ENCODE results near the gene ZNF780B. TPM values are rescaled to one million over a fixed set of nuclear protein-coding genes. Genes with fewer than 3 reads are reported as not detected.

ZNF780B gene
- total and polyA plus RNA-seq, 2 donors (not counting 3 experiments of a cell fraction or from before 2014, with no cell fraction given), result 2.6 to 13.5 TPM

GRCh38 chr19:39982883-39983282, 73.1 kb downstream of the ZNF780B start:
- no peak overlapping the region for H2AFZ ChIP-seq (ENCODE audit: low read depth, low read length)
- no peak overlapping the region for H3K9ac ChIP-seq (replicated peaks; ENCODE audit: extremely low read depth, insufficient read depth, low read length)
- H3K27ac ChIP-seq (ENCODE audit: insufficient read depth, low read depth, low read length), result no peak overlapping the region
- ChIA-PET POLR2A (no interaction called here), CTCF (no interaction called here)
- peaks cover 4% of the 10 kb centered on the region for H3K9me3 ChIP-seq (replicated peaks; ENCODE audit: control insufficient read depth, insufficient read depth, low read length)
- FAIRE-seq (no peak), DNase-seq (ENCODE audit: low read depth, low spot score) (no peak)
- no peaks in the 10 kb centered on the region for H3K4me1 ChIP-seq (ENCODE audit: control insufficient read depth, extremely low read depth, insufficient read depth, low read length)
- intact Hi-C loops (cut with micrococcal nuclease) (no loop called here), dilution Hi-C loops (cut with MboI; ENCODE audit: extremely low pct_ligation_motif_present, low sequenced_read_pairs) (no loop called here)
- TF ChIP-seq JUN (IDR thresholded peaks at IDR 0.05; ENCODE audit: borderline replicate concordance, insufficient read depth, insufficient read length, low read depth), result no peak
- no peak for TF ChIP-seq FOS (IDR thresholded peaks at IDR 0.05; ENCODE audit: borderline replicate concordance, insufficient read depth, low read length)
- TF ChIP-seq POLR2A (IDR thresholded peaks at IDR 0.05; ENCODE audit: low read depth, low read length), result no peak
- no peak for TF ChIP-seq GATA2 (IDR thresholded peaks at IDR 0.05; ENCODE audit: insufficient read depth, insufficient read length, low read depth, low read length)
- TF ChIP-seq POLR2AphosphoS5 (IDR thresholded peaks at IDR 0.05; ENCODE audit: insufficient read depth, low read depth, low read length), result no peak
- TF ChIP-seq MAX (IDR thresholded peaks at IDR 0.05; ENCODE audit: insufficient read depth, insufficient read length), result no peak
- no peak for TF ChIP-seq EZH2 (IDR thresholded peaks at IDR 0.05; ENCODE audit: borderline replicate concordance, low read depth, low read length, severe bottlenecking)
- TF ChIP-seq CTCF (IDR thresholded peaks at IDR 0.05; ENCODE audit: extremely low read depth in 1 of 2, insufficient read depth in 1 of 2, low read depth in 1 of 2, low read length in 2 of 2), result no peak
- no peak for TF ChIP-seq MYC (IDR thresholded peaks at IDR 0.05; ENCODE audit: low read depth, low read length)
- peaks cover 0 to 22% of the 10 kb centered on the region in 2 experiments for H3K36me3 ChIP-seq (ENCODE audit: control insufficient read depth in 2 of 2, extremely low read depth in 1 of 2, insufficient read depth in 2 of 2, low read length in 2 of 2)
- H3K27me3 ChIP-seq (ENCODE audit: control insufficient read depth in 2 of 2, insufficient read depth in 2 of 2, low read length in 2 of 2), result no peaks in the 10 kb centered on the region
- no peaks in the 10 kb centered on the region for H3K9me1 ChIP-seq (replicated peaks; ENCODE audit: control insufficient read depth, extremely low read depth, insufficient read depth, low read length)
- no peaks in the 10 kb centered on the region for H4K20me1 ChIP-seq (replicated peaks; ENCODE audit: control insufficient read depth, extremely low read depth, insufficient read depth, low read length)
- BruUV-seq (replicated peaks), result no TSS peak
- H3K4me3 ChIP-seq (replicated peaks in 1 of 3; ENCODE audit: insufficient read depth in 1 of 3, low read depth in 1 of 3, low read length in 3 of 3), result no peak overlapping the region
- peaks cover 5% of the 10 kb centered on the region for H3K79me2 ChIP-seq (ENCODE audit: control insufficient read depth, insufficient read depth, low read length)
- H3K4me2 ChIP-seq (ENCODE audit: insufficient read depth, low read length), result no peak overlapping the region

Other genes with a start within 250 kb of the ZNF780B start
- gene DYRK1B, start 222.1 kb downstream of the ZNF780B start, total RNA-seq, result 26.8 and 30.8 TPM in 2 replicates
- 17.7 and 19.0 TPM in 2 replicates for gene DYRK1B, start 222.1 kb downstream of the ZNF780B start, polyA plus RNA-seq
- gene FBL, start 209.9 kb downstream of the ZNF780B start, total RNA-seq, result 271 and 277 TPM in 2 replicates
- gene FBL, start 209.9 kb downstream of the ZNF780B start, polyA plus RNA-seq, result 407 and 473 TPM in 2 replicates
- not detected in 2 replicates for gene FCGBP, start 121.6 kb downstream of the ZNF780B start, total RNA-seq
- gene FCGBP, start 121.6 kb downstream of the ZNF780B start, polyA plus RNA-seq, result 0.01 and 0.03 TPM in 2 replicates
- 110 and 114 TPM in 2 replicates for gene PSMC4, start 85.1 kb downstream of the ZNF780B start, total RNA-seq
- 110 and 125 TPM in 2 replicates for gene PSMC4, start 85.1 kb downstream of the ZNF780B start, polyA plus RNA-seq
- gene ZNF546, start 59.2 kb downstream of the ZNF780B start, total RNA-seq, result 4.3 and 4.4 TPM in 2 replicates
- gene ZNF546, start 59.2 kb downstream of the ZNF780B start, polyA plus RNA-seq, result 0.33 and 1.0 TPM in 2 replicates
- gene ZNF780A, start 34.7 kb upstream of the ZNF780B start, total RNA-seq, result 9.9 and 11.6 TPM in 2 replicates
- 5.9 and 7.3 TPM in 2 replicates for gene ZNF780A, start 34.7 kb upstream of the ZNF780B start, polyA plus RNA-seq
- gene MAP3K10, start 135.2 kb upstream of the ZNF780B start, total RNA-seq, result 16.5 and 19.4 TPM in 2 replicates
- 6.3 and 7.7 TPM in 2 replicates for gene MAP3K10, start 135.2 kb upstream of the ZNF780B start, polyA plus RNA-seq
- not detected in 2 replicates for gene TTC9B, start 162.2 kb upstream of the ZNF780B start, total RNA-seq
- gene TTC9B, start 162.2 kb upstream of the ZNF780B start, polyA plus RNA-seq, result not detected in 2 replicates
- not detected in 2 replicates for gene CCNP, start 170.5 kb upstream of the ZNF780B start, total RNA-seq
- 0.10 TPM in 1 of 2 replicates, not detected in the other for gene CCNP, start 170.5 kb upstream of the ZNF780B start, polyA plus RNA-seq
- gene AKT2, start 229.1 kb upstream of the ZNF780B start, total RNA-seq, result 65.2 and 70.1 TPM in 2 replicates
- gene AKT2, start 229.1 kb upstream of the ZNF780B start, polyA plus RNA-seq, result 69.8 and 88.6 TPM in 2 replicates